PC-3 (cell line): ENCODE data around the gene CD9. TPM values are rescaled to one million over a fixed set of nuclear protein-coding genes. Genes with fewer than 3 reads are reported as not detected.

ENCODE experiments used
- ATAC-seq: fragments of 200-7000 bp; cut with Tn5 transposase; 2 replicates; pipeline ENCODE4 v1.9.1; 2020; ENCODE audit warnings: mild to moderate bottlenecking, moderate library complexity
- Bru-seq: library from RNA; stranded (reverse); fragments of 400-500 nt; gene quantifications from one replicate; lab custom pipeline; 2021; lab: Mats Ljungman, UMichigan
- BruChase-seq, 2 experiments: library from RNA; stranded (reverse); fragments of 400-500 nt; gene quantifications; one replicate each; lab custom pipeline; 2021; lab: Mats Ljungman, UMichigan
- BruUV-seq: library from RNA; stranded (reverse); fragments of 400-500 nt; replicated peaks from 2 replicates; lab custom pipeline; 2021; lab: Mats Ljungman, UMichigan
- CTCF ChIA-PET: fragments of 300-600 bp; sonication (Branson Sonifier 250); formaldehyde crosslinking; loops from one replicate; lab custom pipeline; 2022; ENCODE audit warnings: antibody characterized with exemption; lab: Charles Lee
- POLR2A ChIA-PET: fragments of 300-600 bp; sonication (Branson Sonifier 250); formaldehyde crosslinking; loops from one replicate; lab custom pipeline; 2022; ENCODE audit warnings: antibody characterized with exemption; ENCODE audit not compliant: unreplicated experiment; lab: Charles Lee
- DNase-seq: peaks from one replicate; pipeline ENCODE4 v3.0.0-alpha.2; 2015
- H2AFZ ChIP-seq: fragments of 300-600 bp; sonication (generic); 2 replicates; pipeline ENCODE4 v1.6.0; 2016; ENCODE audit warnings: antibody characterized with exemption, low read length
- H3F3A ChIP-seq: fragments of 300-600 bp; sonication (generic); one replicate; pipeline ENCODE4 v1.6.0; 2017; ENCODE audit warnings: antibody characterized with exemption, low read length, control low read depth, mild to moderate bottlenecking; ENCODE audit not compliant: unreplicated experiment
- H3K27ac ChIP-seq: fragments of 300-600 bp; sonication (generic); 2 replicates; pipeline ENCODE4 v1.5.1; 2016; ENCODE audit warnings: mild to moderate bottlenecking, low read length
- H3K27me3 ChIP-seq: fragments of 300-600 bp; sonication (generic); 2 replicates; pipeline ENCODE4 v1.6.1; 2016; ENCODE audit warnings: low read length, mixed read lengths
- H3K36me3 ChIP-seq: fragments of 300-600 bp; sonication (generic); 2 replicates; pipeline ENCODE4 v1.6.1; 2016; ENCODE audit warnings: low read depth, mixed run types, low read length, mixed read lengths
- H3K4me1 ChIP-seq: fragments of 300-600 bp; sonication (generic); 2 replicates; pipeline ENCODE4 v1.5.1; 2016; ENCODE audit warnings: low read length; ENCODE audit not compliant: insufficient read depth
- H3K4me2 ChIP-seq: fragments of 300-600 bp; sonication (generic); 2 replicates; pipeline ENCODE4 v1.6.0; 2016; ENCODE audit warnings: low read length
- H3K4me3 ChIP-seq: fragments of 300-600 bp; sonication (generic); 2 replicates; pipeline ENCODE4 v1.5.1; 2016; ENCODE audit warnings: mild to moderate bottlenecking, low read length, mixed read lengths
- H3K79me2 ChIP-seq: fragments of 300-600 bp; sonication (generic); 2 replicates; pipeline ENCODE4 v1.6.1; 2017; ENCODE audit warnings: low read length, mixed read lengths
- H3K9ac ChIP-seq: fragments of 300-600 bp; sonication (generic); 2 replicates; pipeline ENCODE4 v1.6.0; 2016; ENCODE audit warnings: mild to moderate bottlenecking, low read length
- H3K9me2 ChIP-seq: fragments of 300-600 bp; sonication (generic); replicated peaks from 2 replicates; pipeline ENCODE4 v1.6.1; 2016; ENCODE audit warnings: mixed run types, low read length, mixed read lengths
- H3K9me3 ChIP-seq: fragments of 300-600 bp; sonication (generic); 2 replicates; pipeline ENCODE4 v1.6.1; 2016; ENCODE audit warnings: low read length, mixed read lengths
- H4K20me1 ChIP-seq: fragments of 300-600 bp; sonication (generic); 2 replicates; pipeline ENCODE4 v1.6.1; 2016; ENCODE audit warnings: low read length, mixed read lengths
- CTCF ChIP-seq: fragments of 300-600 bp; sonication (generic); conservative IDR thresholded peaks from 2 replicates; pipeline ENCODE4 v1.5.1; 2017; ENCODE audit warnings: antibody characterized with exemption, low read depth, mild to moderate bottlenecking, low read length
- EZH2 ChIP-seq: fragments of 300-600 bp; sonication (generic); IDR thresholded peaks from one replicate; pipeline ENCODE4 v1.6.1; 2017; ENCODE audit warnings: antibody characterized with exemption, mild to moderate bottlenecking, low read length; ENCODE audit not compliant: unreplicated experiment
- EZH2phosphoT487 ChIP-seq: fragments of 300-600 bp; sonication (generic); IDR thresholded peaks from 2 replicates; pipeline ENCODE4 v1.6.1; 2018; ENCODE audit warnings: mild to moderate bottlenecking, antibody characterized with exemption, low read length, borderline replicate concordance
- intact Hi-C: fragments of 100-400 bp; cut with micrococcal nuclease; formaldehyde crosslinking; loops from 2 replicates; pipeline ENCODE4 v1.9.0; 2023
- long read RNA-seq: library from polyadenylated mRNA; unstranded; transcript quantifications from one replicate; pipeline ENCODE4 v2.0.0, GENCODE V29; 2021; ENCODE audit not compliant: unreplicated experiment
- total RNA-seq: library from RNA; depleted of rRNA; stranded (reverse); fragments of >200 nt; gene quantifications from 2 replicates; pipeline ENCODE4 v1.2.3, GENCODE V29; 2014; rRNA removed

Gene CD9, protein sequence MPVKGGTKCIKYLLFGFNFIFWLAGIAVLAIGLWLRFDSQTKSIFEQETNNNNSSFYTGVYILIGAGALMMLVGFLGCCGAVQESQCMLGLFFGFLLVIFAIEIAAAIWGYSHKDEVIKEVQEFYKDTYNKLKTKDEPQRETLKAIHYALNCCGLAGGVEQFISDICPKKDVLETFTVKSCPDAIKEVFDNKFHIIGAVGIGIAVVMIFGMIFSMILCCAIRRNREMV
- 153 and 174 TPM in 2 replicates for total RNA-seq
- Bru-seq, nascent RNA: percentile 80 among the genes with signal in this experiment
- BruChase-seq, experiment 1, labeled RNA remaining after a 6-hour chase: percentile 80 among the genes with signal in this experiment
- percentile 80 among the genes with signal in this experiment for BruChase-seq, experiment 2, labeled RNA remaining after a 2-hour chase
- long read RNA-seq, transcript CD9-201 (8 exons, 1,218 nt): major isoform, 265 of 306 reads
- long read RNA-seq, partial matches to known transcripts: 6 of 306 reads
- long read RNA-seq, other reads (novel, unspliced or antisense): 35 of 306 reads

- BruUV-seq: TSS peak; percentile 70
- peak; percentile 58 for ATAC-seq
- peak within 1 kb of the TSS; percentile 77 for H2AFZ ChIP-seq
- DNase-seq: peak; percentile 67
- no peaks in the 10 kb centered on the region for H3K9me3 ChIP-seq
- no peak for TF ChIP-seq EZH2
- no peak for TF ChIP-seq EZH2phosphoT487
- no peak for TF ChIP-seq CTCF
- peaks cover 5% of the 10 kb centered on the region for H3F3A ChIP-seq
- H3K36me3 ChIP-seq: no peaks in the 10 kb centered on the region; the same call in 1 of the 2 replicates
- H3K4me3 ChIP-seq: peak within 1 kb of the TSS; percentile 98
- peaks cover 48% of the 10 kb centered on the region for H3K4me1 ChIP-seq
- no peaks in the 10 kb centered on the region for H3K27me3 ChIP-seq
- peak within 1 kb of the TSS; percentile 98 for H3K4me2 ChIP-seq
- peak within 1 kb of the TSS; percentile 63 for H3K27ac ChIP-seq
- intact Hi-C loops: loop anchor here (1.0 kb wide), 2 partner anchors 16 to 29 kb away; no protein-coding TSS in a partner anchor
- H4K20me1 ChIP-seq: peaks cover 32% of the 10 kb centered on the region
- CTCF ChIA-PET: interaction anchor here (0.8 to 0.9 kb wide), 2 partner anchors 29 to 78 kb away, joined by 4 read pairs; no protein-coding TSS in a partner anchor
- peak within 1 kb of the TSS; percentile 97 for H3K9ac ChIP-seq
- POLR2A ChIA-PET: interaction anchor here (0.6 to 1.2 kb wide), 9 partner anchors 13 to 334 kb away, joined by 3 to 15 read pairs (median 3); partner anchors contain the start of gene GAPDH
- peaks cover 53% of the 10 kb centered on the region for H3K79me2 ChIP-seq
- no peaks in the 10 kb centered on the region for H3K9me2 ChIP-seq
Observed at GRCh38 chr12:6200256-6201212, at the start of gene CD9. Gene CD9, plus strand, starts transcription at chr12:6200400. Its CDS starts 100 bp downstream, at chr12:6200500.

DNA sequence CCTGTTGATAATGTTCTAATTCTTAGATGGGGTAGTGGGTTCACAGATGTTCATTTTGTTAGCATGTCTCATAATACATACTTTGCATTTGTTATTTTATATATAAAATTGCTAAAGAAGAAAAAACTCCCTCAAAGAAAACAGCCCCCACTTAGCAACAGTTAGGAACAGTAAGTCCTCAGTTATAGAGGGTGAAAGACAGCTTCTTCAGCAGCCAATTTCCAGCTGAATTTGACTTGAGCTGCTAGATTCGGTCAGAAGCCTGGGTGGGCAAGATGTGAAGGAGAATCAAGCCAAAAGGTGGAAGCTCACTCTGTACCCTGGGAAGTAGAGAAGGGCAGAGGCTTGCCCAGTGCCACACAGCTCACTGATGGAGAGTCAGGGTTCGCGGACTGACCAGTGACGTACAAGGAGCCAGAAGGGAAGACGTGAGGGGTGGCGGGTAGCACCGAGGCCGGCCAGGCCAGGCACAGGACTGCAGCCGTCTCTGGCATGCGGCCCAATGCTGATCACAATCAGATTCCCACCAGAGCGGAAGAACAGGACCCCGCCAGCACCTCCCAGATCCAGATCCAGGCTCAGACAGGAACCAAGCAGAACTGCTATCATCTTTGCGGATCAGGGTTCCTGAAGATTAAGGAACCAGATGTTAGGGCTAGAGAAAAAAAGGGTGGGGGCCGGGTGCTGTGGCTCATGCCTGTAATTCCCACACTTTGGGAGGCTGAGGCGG is 45.3 kb upstream of the CD9 start:
- Histone ChIP-seq H4K20me1 (no peaks in the 10 kb centered on the region), H3K27me3 (no peaks in the 10 kb centered on the region), H3F3A (no peaks in the 10 kb centered on the region), H3K9ac (no peak overlapping the region), H3K9me3 (no peaks in the 10 kb centered on the region), H3K79me2 (no peaks in the 10 kb centered on the region), H2AFZ (no peak overlapping the region), H3K9me2 (no peaks in the 10 kb centered on the region), H3K36me3 (no peaks in the 10 kb centered on the region), H3K4me2 (no peak overlapping the region), H3K4me3 (no peak overlapping the region), H3K4me1 (no peaks in the 10 kb centered on the region), H3K27ac (no peak overlapping the region)
- no peak for DNase-seq
- POLR2A ChIA-PET: no interaction called here
- BruUV-seq: no TSS peak
- CTCF ChIA-PET: no interaction called here
- TF ChIP-seq CTCF (no peak), EZH2 (no peak), EZH2phosphoT487 (no peak)
- intact Hi-C loops: no loop called here
- ATAC-seq: no peak
